ENCODE data around the gene ANKZF1. TPM values are rescaled to one million over a fixed set of nuclear protein-coding genes. Genes with fewer than 3 reads are reported as not detected.

Gene ANKZF1, protein sequence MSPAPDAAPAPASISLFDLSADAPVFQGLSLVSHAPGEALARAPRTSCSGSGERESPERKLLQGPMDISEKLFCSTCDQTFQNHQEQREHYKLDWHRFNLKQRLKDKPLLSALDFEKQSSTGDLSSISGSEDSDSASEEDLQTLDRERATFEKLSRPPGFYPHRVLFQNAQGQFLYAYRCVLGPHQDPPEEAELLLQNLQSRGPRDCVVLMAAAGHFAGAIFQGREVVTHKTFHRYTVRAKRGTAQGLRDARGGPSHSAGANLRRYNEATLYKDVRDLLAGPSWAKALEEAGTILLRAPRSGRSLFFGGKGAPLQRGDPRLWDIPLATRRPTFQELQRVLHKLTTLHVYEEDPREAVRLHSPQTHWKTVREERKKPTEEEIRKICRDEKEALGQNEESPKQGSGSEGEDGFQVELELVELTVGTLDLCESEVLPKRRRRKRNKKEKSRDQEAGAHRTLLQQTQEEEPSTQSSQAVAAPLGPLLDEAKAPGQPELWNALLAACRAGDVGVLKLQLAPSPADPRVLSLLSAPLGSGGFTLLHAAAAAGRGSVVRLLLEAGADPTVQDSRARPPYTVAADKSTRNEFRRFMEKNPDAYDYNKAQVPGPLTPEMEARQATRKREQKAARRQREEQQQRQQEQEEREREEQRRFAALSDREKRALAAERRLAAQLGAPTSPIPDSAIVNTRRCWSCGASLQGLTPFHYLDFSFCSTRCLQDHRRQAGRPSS
- 10 to 100 TPM; 92.5 to 93.5 TPM for total RNA-seq
- 103 to 189 reads per million in 2 donors for total RNA-seq

DNA sequence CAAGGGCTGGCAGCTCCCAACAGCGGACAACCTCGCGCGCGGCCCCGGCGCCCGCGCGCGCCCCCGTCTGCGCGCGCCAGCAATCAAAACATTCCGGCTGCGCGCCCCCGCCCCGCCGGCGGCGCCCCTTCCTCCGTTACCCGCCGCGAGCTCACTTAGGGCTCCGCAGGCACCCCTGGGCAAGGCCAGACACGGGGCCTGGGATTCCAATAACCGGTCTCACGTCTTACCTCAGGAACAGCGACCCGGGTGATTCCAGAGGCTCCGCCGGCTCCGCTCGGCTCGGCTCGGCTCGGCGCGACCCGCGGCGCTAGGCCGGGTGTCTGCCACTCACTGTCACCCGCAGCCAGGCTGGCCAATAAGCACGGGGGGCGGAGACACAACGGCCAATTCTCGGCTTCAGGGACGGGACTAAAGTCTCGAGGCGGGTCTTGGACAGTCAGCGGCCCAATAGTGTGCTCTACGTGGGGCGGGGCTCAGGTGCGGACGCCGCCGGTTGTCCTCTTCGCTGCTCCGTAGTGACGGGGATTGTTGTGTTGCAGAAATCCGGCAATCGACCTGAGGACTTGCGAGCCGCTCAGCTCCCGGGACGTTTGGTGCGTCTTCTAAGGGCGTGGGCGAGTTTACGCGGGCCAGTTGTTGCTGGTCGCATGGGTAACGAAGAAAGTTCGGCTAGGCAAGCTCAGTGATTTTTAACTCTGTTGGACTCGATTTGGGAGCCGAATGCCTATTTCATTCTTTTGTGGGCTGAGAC lies at the start of gene ANKZF1, which contains the start of gene ATG9A:
Gene ANKZF1 (plus strand): TSS at position 502 of the 754 bp plus-strand sequence. CDS start 452 bp downstream, outside the sequence.
Gene ATG9A (minus strand): TSS at position 332 of the 754 bp plus-strand sequence. CDS start 1,612 bp downstream, outside the sequence.
- peak; percentile 98 for ATAC-seq
- Mint-ChIP-seq H3K4me3 (peak within 1 kb of the TSS; percentile 99), H3K27ac (peak within 1 kb of the TSS; percentile 97), H3K36me3 (ENCODE audit: low read depth) (peaks cover 9% of the 10 kb centered on the region), H3K27me3 (no peaks in the 10 kb centered on the region), H3K4me1 (peaks cover 35% of the 10 kb centered on the region)
- H3K9me3 ChIP-seq (ENCODE audit: control insufficient read depth, low read length, poor library complexity, severe bottlenecking), result no peaks in the 10 kb centered on the region
- peak; percentile 93 to 97 (median 94) for DNase-seq

DNA sequence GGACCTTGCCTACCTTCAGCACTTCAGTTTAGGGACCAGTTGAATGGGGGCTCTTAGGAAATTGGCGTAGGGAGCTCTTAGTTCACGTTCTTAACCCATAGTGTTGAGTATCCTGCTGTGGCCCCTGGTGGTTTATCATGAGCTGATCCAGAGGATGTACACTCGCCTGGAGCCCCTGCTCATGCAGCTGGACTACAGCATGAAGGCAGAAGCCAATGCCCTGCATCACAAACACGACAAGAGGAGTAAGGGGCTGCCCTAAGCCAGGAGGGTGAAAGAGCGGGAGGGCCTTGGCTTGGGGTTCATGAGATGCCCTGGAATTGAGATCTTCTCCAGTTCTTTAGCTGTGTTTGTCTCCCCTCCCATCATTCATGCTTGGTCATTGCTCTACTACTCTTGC lies 48.6 kb upstream of the ANKZF1 start:
- peaks cover 2% of the 10 kb centered on the region for H3K36me3 Mint-ChIP-seq (ENCODE audit: low read depth)
- H3K27me3 Mint-ChIP-seq, result no peaks in the 10 kb centered on the region
- peaks cover 43% of the 10 kb centered on the region for H3K4me1 Mint-ChIP-seq

DNA sequence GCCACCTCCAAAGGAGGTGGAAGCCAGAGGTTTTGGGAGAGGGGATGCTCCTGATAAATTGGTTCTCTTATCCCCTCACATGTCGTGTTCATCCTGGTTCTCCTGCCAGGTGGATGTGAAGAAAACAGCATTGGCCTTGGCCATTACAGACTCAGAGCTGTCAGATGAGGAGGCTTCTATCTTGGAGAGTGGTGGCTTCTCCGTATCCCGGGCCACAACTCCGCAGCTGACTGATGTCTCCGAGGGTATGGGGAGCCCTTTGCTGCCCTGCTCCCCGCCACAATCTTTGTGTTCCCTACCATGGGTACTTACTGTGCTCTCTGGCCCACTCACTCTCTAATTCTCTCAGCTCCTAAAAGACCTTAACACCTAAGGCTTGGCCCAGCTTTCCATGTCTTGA lies 48.1 kb upstream of the ANKZF1 start:
- H3K27ac Mint-ChIP-seq, result peak overlapping the region; percentile 76
- ATAC-seq, result no peak
- DNase-seq, result no peak
- H3K36me3 Mint-ChIP-seq (ENCODE audit: low read depth), result peaks cover 2% of the 10 kb centered on the region
- H3K4me1 Mint-ChIP-seq, result peaks cover 41% of the 10 kb centered on the region
- H3K4me3 Mint-ChIP-seq, result no peak overlapping the region
- no peaks in the 10 kb centered on the region for H3K27me3 Mint-ChIP-seq
- H3K9me3 ChIP-seq (ENCODE audit: control insufficient read depth, low read length, poor library complexity, severe bottlenecking), result no peaks in the 10 kb centered on the region

More for the DNA sequence above, 48.6 kb upstream of the ANKZF1 start:
- DNase-seq, result no peak
- no peaks in the 10 kb centered on the region for H3K9me3 ChIP-seq (ENCODE audit: control insufficient read depth, low read length, poor library complexity, severe bottlenecking)
- H3K4me3 Mint-ChIP-seq, result peak overlapping the region; percentile 41
- ATAC-seq, result no peak
- H3K27ac Mint-ChIP-seq, result peak overlapping the region; percentile 76

DNA sequence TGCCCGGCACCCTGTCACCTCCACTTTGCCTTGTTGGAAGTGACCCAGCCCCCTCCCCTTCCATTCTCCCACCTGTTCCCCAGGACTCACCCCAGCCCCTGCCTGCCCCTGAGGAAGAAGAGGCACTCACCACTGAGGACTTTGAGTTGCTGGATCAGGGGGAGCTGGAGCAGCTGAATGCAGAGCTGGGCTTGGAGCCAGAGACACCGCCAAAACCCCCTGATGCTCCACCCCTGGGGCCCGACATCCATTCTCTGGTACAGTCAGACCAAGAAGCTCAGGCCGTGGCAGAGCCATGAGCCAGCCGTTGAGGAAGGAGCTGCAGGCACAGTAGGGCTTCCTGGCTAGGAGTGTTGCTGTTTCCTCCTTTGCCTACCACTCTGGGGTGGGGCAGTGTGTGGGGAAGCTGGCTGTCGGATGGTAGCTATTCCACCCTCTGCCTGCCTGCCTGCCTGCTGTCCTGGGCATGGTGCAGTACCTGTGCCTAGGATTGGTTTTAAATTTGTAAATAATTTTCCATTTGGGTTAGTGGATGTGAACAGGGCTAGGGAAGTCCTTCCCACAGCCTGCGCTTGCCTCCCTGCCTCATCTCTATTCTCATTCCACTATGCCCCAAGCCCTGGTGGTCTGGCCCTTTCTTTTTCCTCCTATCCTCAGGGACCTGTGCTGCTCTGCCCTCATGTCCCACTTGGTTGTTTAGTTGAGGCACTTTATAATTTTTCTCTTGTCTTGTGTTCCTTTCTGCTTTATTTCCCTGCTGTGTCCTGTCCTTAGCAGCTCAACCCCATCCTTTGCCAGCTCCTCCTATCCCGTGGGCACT lies 47.1 kb upstream of the ANKZF1 start:
- no peaks in the 10 kb centered on the region for H3K9me3 ChIP-seq (ENCODE audit: control insufficient read depth, low read length, poor library complexity, severe bottlenecking)
- Mint-ChIP-seq H3K27ac (peak overlapping the region; percentile 76), H3K27me3 (no peaks in the 10 kb centered on the region), H3K36me3 (ENCODE audit: low read depth) (peaks cover 2% of the 10 kb centered on the region), H3K4me3 (peak overlapping the region; percentile 39), H3K4me1 (peaks cover 38% of the 10 kb centered on the region)
- ATAC-seq (no peak), DNase-seq (no peak)

DNA sequence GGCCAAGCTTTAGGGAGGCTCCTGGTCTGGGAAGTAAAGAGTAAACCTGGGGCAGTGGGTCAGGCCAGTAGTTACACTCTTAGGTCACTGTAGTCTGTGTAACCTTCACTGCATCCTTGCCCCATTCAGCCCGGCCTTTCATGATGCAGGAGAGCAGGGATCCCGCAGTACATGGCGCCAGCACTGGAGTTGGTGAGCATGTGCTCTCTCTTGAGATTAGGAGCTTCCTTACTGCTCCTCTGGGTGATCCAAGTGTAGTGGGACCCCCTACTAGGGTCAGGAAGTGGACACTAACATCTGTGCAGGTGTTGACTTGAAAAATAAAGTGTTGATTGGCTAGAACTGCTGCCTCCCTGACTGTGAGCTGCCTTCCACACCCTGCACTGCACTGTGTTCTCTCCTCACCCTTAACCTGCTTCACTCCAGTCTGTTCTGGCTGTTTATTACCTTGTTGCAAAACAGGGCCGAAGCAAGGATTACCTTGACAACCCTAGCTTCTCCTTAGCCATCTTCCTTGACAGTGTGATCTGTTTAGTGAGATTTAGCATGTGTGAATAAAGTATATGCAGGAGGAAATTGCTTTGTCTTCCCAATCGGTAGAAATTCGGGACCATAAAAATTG lies 46.3 kb upstream of the ANKZF1 start:
- Mint-ChIP-seq H3K27me3 (no peaks in the 10 kb centered on the region), H3K27ac (peak overlapping the region; percentile 74), H3K36me3 (ENCODE audit: low read depth) (peaks cover 2% of the 10 kb centered on the region), H3K4me3 (peak overlapping the region; percentile 39), H3K4me1 (peaks cover 36% of the 10 kb centered on the region)
- H3K9me3 ChIP-seq (ENCODE audit: control insufficient read depth, low read length, poor library complexity, severe bottlenecking), result no peaks in the 10 kb centered on the region
- ATAC-seq (no peak), DNase-seq (no peak)

DNA sequence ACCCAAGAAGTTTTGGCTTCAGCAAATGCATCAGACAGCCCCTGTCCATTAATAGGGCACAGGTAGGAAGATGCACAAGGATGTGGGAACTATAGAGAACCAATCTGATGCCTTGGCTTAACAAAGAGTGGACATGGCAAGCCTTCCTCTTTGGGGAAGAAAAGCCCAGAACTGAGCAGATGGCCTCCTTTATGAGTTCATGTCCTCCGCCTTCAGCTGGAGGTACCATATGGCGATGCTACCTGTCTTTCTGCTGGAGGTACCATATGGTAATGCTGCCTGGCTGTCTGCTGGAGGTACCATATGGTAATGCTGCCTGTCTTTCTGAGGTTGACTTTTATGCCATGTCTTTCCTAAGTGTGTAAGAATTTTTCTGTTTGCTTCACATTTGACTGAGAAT lies 45.5 kb upstream of the ANKZF1 start:
- Mint-ChIP-seq H3K36me3 (ENCODE audit: low read depth) (peaks cover 2% of the 10 kb centered on the region), H3K4me3 (no peak overlapping the region), H3K27me3 (no peaks in the 10 kb centered on the region), H3K27ac (peak overlapping the region; percentile 9), H3K4me1 (peaks cover 32% of the 10 kb centered on the region)
- no peaks in the 10 kb centered on the region for H3K9me3 ChIP-seq (ENCODE audit: control insufficient read depth, low read length, poor library complexity, severe bottlenecking)
- no peak for ATAC-seq
- no peak for DNase-seq

DNA sequence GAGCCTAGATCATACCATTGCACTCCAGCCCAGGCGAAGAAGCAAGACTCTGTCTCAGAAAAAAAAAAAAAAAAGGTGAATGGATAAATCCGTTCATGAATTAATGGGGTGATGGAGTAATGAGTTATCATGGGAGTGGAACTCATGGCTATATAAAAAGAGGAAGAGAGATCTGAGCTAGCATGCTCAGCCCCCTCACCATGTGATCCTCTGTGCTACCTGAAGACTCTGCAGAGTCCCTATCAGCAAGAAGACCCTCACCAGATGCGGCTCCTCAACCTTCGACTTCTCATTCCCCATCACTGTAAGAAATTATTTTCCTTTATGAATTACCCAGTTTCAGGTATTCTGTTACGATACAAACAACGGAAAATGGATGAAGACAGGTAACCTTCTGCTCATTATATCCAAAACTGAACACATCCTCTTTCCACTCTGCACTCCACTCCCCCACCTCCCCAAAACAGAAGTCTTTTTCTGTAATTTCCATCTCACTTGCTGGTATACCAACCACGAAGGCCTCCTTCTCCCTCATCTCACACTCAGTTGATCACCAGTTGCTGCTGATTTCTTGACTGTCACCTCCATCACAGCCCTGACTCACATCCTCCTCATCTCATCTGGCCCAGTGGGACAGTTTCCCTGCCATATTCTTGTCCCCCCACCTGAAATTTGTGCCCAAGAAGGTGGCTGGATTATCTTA lies 42.7 kb upstream of the ANKZF1 start:
- peaks cover 2% of the 10 kb centered on the region for H3K36me3 Mint-ChIP-seq (ENCODE audit: low read depth)
- ATAC-seq, result no peak
- peaks cover 15% of the 10 kb centered on the region for H3K4me1 Mint-ChIP-seq
- no peak for DNase-seq
- peak overlapping the region; percentile 37 for H3K27ac Mint-ChIP-seq
- no peaks in the 10 kb centered on the region for H3K27me3 Mint-ChIP-seq
- no peak overlapping the region for H3K4me3 Mint-ChIP-seq
- no peaks in the 10 kb centered on the region for H3K9me3 ChIP-seq (ENCODE audit: control insufficient read depth, low read length, poor library complexity, severe bottlenecking)

DNA sequence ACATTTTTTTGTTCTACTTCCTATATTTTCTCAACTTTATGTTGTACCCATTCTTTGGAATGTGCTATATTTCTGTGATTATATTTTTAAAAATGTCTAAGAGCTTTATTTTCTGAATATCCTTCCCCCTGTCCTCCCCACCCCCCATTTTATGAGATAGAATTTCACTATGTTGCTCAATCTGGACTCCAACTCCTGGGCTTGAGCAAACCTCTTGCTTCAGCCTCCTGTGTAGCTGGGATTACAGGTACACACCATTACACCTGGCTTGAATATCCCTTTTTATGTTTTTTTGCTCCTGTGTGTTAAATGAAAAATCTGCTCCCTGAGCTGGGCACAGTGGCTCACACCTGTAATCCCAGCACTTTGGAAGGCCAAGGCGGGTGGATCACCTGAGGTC lies 32.2 kb upstream of the ANKZF1 start:
- DNase-seq (no peak), ATAC-seq (no peak)
- Mint-ChIP-seq H3K36me3 (ENCODE audit: low read depth) (peaks cover 3% of the 10 kb centered on the region), H3K27ac (no peak overlapping the region), H3K4me3 (no peak overlapping the region), H3K27me3 (peaks cover 21% of the 10 kb centered on the region), H3K4me1 (peaks cover 6% of the 10 kb centered on the region)
- no peaks in the 10 kb centered on the region for H3K9me3 ChIP-seq (ENCODE audit: control insufficient read depth, low read length, poor library complexity, severe bottlenecking)

DNA sequence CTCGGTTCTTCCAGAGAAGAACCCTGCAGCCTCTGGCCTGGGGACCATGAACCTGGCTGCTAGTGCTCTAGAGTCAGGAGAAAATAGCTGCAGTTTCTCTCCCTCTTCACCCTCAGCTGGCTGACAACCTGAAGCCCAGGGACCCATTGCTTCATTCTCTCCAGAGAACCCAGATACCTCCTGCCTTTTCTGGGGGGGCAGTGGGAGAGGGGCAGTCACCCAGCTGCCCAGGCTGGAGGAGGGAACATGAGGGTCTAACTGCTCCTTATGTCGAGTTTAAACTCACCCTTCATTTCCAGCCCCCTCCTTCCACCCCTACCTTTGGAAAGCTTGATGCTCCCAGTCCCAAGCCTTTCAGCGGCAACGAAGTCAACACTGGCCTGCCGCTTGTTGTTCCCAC lies 30.6 kb upstream of the ANKZF1 start:
- no peaks in the 10 kb centered on the region for H3K9me3 ChIP-seq (ENCODE audit: control insufficient read depth, low read length, poor library complexity, severe bottlenecking)
- peaks cover 21% of the 10 kb centered on the region for H3K27me3 Mint-ChIP-seq
- no peak overlapping the region for H3K4me3 Mint-ChIP-seq
- peaks cover 3% of the 10 kb centered on the region for H3K36me3 Mint-ChIP-seq (ENCODE audit: low read depth)
- DNase-seq (no peak), ATAC-seq (no peak)
- H3K27ac Mint-ChIP-seq, result no peak overlapping the region
- peaks cover 6% of the 10 kb centered on the region for H3K4me1 Mint-ChIP-seq

DNA sequence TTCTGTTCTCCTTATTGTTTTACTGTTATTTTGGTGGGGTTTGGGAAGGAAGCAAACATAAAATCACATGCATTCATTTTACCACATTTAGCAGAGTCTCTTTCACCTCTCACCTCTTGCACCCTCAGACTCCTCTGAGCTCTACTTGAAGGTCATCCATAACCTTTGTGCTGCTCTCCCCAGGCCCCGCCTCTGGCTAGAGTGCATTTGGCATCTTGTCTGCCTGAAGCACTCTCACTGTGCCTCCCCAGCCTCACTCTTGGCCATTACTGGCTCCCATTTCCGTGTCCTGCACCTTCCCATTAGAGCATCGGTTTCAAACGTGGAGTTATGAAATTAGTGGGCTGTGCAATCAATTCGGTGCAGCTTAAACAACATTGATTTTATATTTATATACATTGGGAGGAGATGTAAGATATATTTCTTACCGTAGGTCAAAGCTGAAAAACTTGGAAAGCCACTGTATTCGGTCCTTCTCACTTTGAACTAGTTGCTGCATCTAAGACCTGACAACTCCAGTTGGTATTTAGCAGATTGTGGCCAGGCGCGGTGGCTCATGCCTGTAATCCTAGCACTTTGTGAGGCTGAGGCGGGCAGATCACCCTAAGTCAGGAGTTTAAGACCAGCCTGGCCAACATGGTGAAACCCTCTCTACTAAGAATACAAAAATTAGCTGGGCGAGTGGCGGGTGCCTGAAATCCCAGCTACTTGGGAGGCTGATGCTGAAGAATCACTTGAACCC lies 30.0 kb upstream of the ANKZF1 start:
- ATAC-seq, result no peak
- Mint-ChIP-seq H3K27ac (no peak overlapping the region), H3K36me3 (ENCODE audit: low read depth) (peaks cover 3% of the 10 kb centered on the region), H3K4me1 (peaks cover 6% of the 10 kb centered on the region), H3K27me3 (peaks cover 21% of the 10 kb centered on the region), H3K4me3 (no peak overlapping the region)
- no peak for DNase-seq
- H3K9me3 ChIP-seq (ENCODE audit: control insufficient read depth, low read length, poor library complexity, severe bottlenecking), result no peaks in the 10 kb centered on the region
